Body of pancreas (tissue), 4 donors: ENCODE results near the gene CLCA2. TPM values are rescaled to one million over a fixed set of nuclear protein-coding genes. Genes with fewer than 3 reads are reported as not detected.

Experiments
- ATAC-seq: fragments of 150-250 bp; one replicate; pipeline ENCODE4 v1.9.1; 2016
- DNase-seq, 4 donors: peaks; one replicate each; pipeline ENCODE4 v3.0.0-alpha.2; 2019
- H3K27ac ChIP-seq, 4 donors: fragments of 200-600 bp; sonication (generic); 1 replicate in 3 of 4; 2 replicates in 1 of 4; pipeline versions ENCODE4 v1.5.1 to v1.6.1; 2016 to 2019; ENCODE audit warnings: mild to moderate bottlenecking in 1 of 4, mixed read lengths in 1 of 4, moderate library complexity in 1 of 4
- H3K27me3 ChIP-seq, 2 donors: fragments of 200-600 bp; sonication (generic); one replicate each; pipeline ENCODE4 v1.6.0; 2016; ENCODE audit warnings: mild to moderate bottlenecking in 1 of 2
- H3K36me3 ChIP-seq, 2 donors: fragments of 200-600 bp; sonication (generic); replicated peaks in 1 of 2; 2 replicates each; pipeline ENCODE4 v1.5.1; 2016; ENCODE audit warnings: low read depth in 2 of 2; ENCODE audit not compliant: insufficient read depth in 1 of 2
- H3K4me1 ChIP-seq: fragments of 200-600 bp; sonication (generic); one replicate; pipeline ENCODE4 v1.6.0; 2016
- H3K4me3 ChIP-seq, 2 donors: fragments of 200-600 bp; sonication (generic); 1 replicate in 1 of 2; 2 replicates in 1 of 2; pipeline ENCODE4 v1.5.1; 2016 to 2019
- H3K9me3 ChIP-seq, 3 donors: fragments of 200-600 bp; sonication (generic); 1 replicate in 2 of 3; 2 replicates in 1 of 3; pipeline ENCODE4 v1.5.1; 2016
- POLR2A ChIP-seq, 3 donors: fragments of 450-650 bp; IDR thresholded peaks; one replicate each; pipeline ENCODE4 v1.6.1; 2016; ENCODE audit warnings: antibody characterized with exemption in 3 of 3, mild to moderate bottlenecking in 2 of 3
- WGBS, 2 donors: methylation state at CpG; one replicate each; pipeline ENCODE4 v1.1.5; 2017; 5-methylcytosine and 5-hydroxymethylcytosine counted together
- intact Hi-C: fragments of 100-400 bp; cut with DNase I; formaldehyde crosslinking; loops from one replicate; pipeline ENCODE4 v1.15.1; 2023
- total RNA-seq, 2 donors: library from RNA; depleted of rRNA; stranded (reverse); fragments of >200 nt; gene quantifications; one replicate each; pipeline ENCODE4 v1.1.0, GENCODE V29; 2016
- TF ChIP-seq, protein P1 (sequence below), 7 experiments: fragments of 450-650 bp in 4 of 7; fragments of 200-600 bp in 3 of 7; sonication (generic) in 3 of 7; IDR thresholded peaks; one replicate each; pipeline ENCODE4 v1.5.1; 2016 to 2019; ENCODE audit warnings: antibody characterized with exemption in 7 of 7

Gene CLCA2
- total RNA-seq, 2 donors from 2014 or later: not detected

GRCh38 chr1:86394416-86394815, 29.6 kb upstream of the CLCA2 start:
- Histone ChIP-seq H3K36me3 (no peaks in the 10 kb centered on the region), H3K4me1 (no peaks in the 10 kb centered on the region), H3K27me3 (no peaks in the 10 kb centered on the region), H3K9me3 (no peaks in the 10 kb centered on the region), H3K4me3 (no peak overlapping the region), H3K27ac (no peak overlapping the region)
- no peak for ATAC-seq
- no peak for TF ChIP-seq POLR2A (IDR thresholded peaks at IDR 0.05)
- TF ChIP-seq, protein P1, sequence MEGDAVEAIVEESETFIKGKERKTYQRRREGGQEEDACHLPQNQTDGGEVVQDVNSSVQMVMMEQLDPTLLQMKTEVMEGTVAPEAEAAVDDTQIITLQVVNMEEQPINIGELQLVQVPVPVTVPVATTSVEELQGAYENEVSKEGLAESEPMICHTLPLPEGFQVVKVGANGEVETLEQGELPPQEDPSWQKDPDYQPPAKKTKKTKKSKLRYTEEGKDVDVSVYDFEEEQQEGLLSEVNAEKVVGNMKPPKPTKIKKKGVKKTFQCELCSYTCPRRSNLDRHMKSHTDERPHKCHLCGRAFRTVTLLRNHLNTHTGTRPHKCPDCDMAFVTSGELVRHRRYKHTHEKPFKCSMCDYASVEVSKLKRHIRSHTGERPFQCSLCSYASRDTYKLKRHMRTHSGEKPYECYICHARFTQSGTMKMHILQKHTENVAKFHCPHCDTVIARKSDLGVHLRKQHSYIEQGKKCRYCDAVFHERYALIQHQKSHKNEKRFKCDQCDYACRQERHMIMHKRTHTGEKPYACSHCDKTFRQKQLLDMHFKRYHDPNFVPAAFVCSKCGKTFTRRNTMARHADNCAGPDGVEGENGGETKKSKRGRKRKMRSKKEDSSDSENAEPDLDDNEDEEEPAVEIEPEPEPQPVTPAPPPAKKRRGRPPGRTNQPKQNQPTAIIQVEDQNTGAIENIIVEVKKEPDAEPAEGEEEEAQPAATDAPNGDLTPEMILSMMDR (IDR thresholded peaks at IDR 0.05): no peak
- intact Hi-C loops: no loop called here
- DNase-seq: no peak
- WGBS, 2 donors: 65 to 69% methylated on average over 2 of the region's 2 CpGs

DNA sequence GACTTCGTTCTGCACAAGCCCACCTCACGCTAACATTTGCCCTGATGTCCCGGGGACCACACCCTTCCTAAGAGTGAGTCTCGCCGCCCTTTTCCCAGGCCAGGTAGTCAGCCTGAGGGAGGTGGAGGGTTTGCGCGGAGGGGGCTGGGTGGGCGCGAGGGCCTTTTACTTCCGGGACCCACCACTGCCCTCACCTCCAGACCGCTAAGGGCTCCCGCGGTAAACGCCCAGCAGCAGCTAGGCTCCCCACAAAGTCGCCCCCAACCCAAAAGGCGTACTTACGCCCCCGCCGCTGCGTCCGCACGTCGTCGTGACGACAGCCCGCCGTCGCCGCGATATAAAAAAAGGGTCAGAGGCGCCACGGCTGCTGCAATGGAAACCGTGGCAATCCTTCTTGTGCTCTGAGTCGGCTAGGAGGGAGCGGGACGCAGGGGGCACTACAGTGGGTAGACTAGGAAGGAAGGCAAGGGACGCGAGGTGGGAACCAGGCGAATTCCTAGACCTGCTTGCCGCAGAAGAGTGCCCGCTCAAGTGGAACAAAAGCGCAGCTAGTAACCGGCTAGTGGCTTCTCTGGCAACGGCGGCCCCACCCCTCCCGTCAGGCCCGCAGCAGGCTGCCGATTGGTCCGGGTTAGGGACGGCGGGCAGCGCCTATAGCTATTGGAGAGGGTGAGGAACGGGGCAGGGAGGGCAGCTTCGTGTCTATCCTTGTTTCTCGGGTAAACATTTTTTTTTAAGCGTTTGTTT, 28.0 kb upstream of the CLCA2 start, which contains the start of gene ODF2L:
Gene ODF2L, minus strand, starts transcription at position 573 of the 747 bp plus-strand sequence. CDS start 9,296 bp downstream, outside the sequence.
- Histone ChIP-seq H3K4me3 (peak within 1 kb of the TSS; percentile 74 to 91), H3K9me3 (no peaks in the 10 kb centered on the region), H3K36me3 (no peaks in the 10 kb centered on the region), H3K27me3 (no peaks in the 10 kb centered on the region), H3K4me1 (no peaks in the 10 kb centered on the region), H3K27ac (peak within 1 kb of the TSS; percentile 0 to 84 (median 72))
- intact Hi-C loops: no loop called here
- TF ChIP-seq, protein P1 (IDR thresholded peaks at IDR 0.05): no peak
- TF ChIP-seq POLR2A (IDR thresholded peaks at IDR 0.05): peak; percentile 23 to 82 (median 75)
- DNase-seq: peak; percentile 88 to 94 (median 90)
- peak; percentile 100 for ATAC-seq
- 0% methylated on average over 29 to 53 of the region's 56 CpGs for WGBS, 2 donors

DNA sequence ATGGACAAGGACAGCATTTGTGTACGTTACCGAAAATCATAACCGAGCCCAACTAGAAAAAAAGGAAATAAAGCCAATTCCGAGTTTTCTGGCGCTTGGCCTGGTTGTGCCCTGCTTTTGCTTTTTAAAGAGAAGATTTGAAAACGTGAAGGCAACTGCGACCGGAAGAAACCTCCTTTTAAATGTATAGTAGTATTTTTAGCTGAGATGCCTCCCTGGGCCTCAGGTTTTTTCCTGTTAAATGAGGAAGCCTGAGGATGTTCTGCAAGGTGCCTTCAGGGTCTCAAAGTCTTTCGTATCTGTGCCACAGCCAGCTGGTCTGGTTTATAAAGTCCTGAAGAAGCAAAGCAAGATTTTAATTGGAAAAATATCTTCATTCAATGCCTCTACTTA, 27.5 kb upstream of the CLCA2 start:
- WGBS, 2 donors: 1% methylated on average over 9 of the region's 9 CpGs

GRCh38 chr1:86409416-86410021, 14.5 kb upstream of the CLCA2 start:
- Histone ChIP-seq H3K9me3 (no peaks in the 10 kb centered on the region), H3K4me1 (no peaks in the 10 kb centered on the region), H3K4me3 (no peak overlapping the region), H3K27me3 (no peaks in the 10 kb centered on the region), H3K36me3 (no peaks in the 10 kb centered on the region), H3K27ac (no peak overlapping the region)
- WGBS, 2 donors: 76 to 86% methylated on average over 6 of the region's 6 CpGs
- TF ChIP-seq POLR2A (IDR thresholded peaks at IDR 0.05): no peak
- TF ChIP-seq, protein P1 (IDR thresholded peaks at IDR 0.05): no peak
- no peak for ATAC-seq
- intact Hi-C loops: no loop called here
- no peak for DNase-seq

More for the DNA sequence above, 27.5 kb upstream of the CLCA2 start:
- Histone ChIP-seq H3K4me3 (peak overlapping the region; percentile 74 to 91), H3K9me3 (no peaks in the 10 kb centered on the region), H3K36me3 (no peaks in the 10 kb centered on the region), H3K4me1 (no peaks in the 10 kb centered on the region), H3K27ac (peak overlapping the region in 3 of 4 donors; percentile 64 to 84 (median 79)), H3K27me3 (no peaks in the 10 kb centered on the region)
- intact Hi-C loops: no loop called here
- TF ChIP-seq, protein P1 (IDR thresholded peaks at IDR 0.05): no peak
- TF ChIP-seq POLR2A (IDR thresholded peaks at IDR 0.05): no peak
- ATAC-seq (peak; percentile 3), DNase-seq (peak in 1 of 4 donors; percentile 13)
